Tongue (tissue), 2 donors: ENCODE data around the gene SPPL3. TPM values are rescaled to one million over a fixed set of nuclear protein-coding genes. Genes with fewer than 3 reads are reported as not detected.
"Not testable (repeated sequence)": the region's sequence is repeated elsewhere in the genome, so short reads cannot be mapped to it uniquely, and the experiment has no call there.

Experiments used
- DNase-seq: peaks from one replicate; pipeline ENCODE4 v3.0.0-alpha.2; 2015
- total RNA-seq: library from RNA; depleted of rRNA; stranded (reverse); fragments of >200 nt; gene quantifications from one replicate; pipeline ENCODE4 v1.2.3, GENCODE V29; 2014

Gene SPPL3
- total RNA-seq, 1 donor from 2014 or later, result 15.9 TPM

DNA sequence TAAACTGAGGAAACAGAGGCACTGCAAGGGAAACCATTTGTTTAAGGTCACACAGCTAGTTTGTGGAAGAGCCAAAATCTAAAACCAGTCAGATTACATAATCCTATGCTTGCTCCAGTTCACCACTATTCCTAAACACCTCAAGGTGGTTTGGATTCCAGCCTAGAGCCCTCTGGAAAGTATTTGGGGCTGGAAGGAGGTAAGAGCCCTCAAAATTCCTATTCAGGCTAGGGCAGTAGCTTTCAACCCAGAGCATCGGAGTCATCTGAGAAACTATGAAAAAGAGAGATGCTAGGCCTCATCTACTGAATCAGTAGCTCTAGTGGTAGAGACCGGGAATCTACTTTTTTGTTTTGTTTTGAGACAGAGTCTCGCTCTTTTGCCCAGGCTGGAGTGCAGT, 16.0 kb upstream of the SPPL3 start:
- no peak for DNase-seq

DNA sequence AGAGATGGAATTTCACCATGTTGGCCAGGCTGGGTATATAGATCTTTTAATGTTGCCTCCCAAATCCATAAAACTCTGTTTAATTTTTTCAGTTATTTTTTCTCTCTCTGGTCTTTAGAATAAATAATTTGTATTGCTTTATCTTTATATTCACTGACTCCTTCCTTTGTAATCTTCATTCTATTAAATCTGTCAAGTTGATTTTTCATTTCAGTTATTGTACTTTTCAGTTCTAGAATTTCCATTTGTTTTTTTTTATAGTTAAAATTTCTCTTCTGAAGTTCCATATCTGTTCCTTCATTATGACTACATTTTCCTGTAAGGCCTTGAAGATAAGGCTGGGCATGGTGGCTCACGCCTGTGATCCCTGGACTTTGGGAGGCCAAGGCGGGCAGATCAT, 13.6 kb upstream of the SPPL3 start:
- DNase-seq, result no peak

DNA sequence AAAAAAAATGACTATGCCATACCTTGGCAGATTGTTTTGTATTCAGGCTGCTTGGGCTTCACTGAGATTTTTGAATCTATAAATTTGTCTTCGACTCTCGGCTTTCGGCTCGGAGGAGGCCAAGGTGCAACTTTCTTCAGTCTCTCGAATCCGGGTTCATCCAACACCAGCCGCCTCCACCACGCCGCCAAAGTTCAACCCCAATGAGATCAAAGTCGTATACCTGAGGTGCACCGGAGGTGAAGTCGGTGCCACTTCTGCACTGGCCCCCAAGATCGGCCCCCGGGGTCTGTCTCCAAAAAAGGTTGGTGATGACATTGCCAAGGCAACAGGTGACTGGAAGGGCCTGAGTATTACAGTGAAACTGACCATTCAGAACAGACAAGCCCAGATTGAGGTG, 12.4 kb upstream of the SPPL3 start:
- DNase-seq, result no peak

DNA sequence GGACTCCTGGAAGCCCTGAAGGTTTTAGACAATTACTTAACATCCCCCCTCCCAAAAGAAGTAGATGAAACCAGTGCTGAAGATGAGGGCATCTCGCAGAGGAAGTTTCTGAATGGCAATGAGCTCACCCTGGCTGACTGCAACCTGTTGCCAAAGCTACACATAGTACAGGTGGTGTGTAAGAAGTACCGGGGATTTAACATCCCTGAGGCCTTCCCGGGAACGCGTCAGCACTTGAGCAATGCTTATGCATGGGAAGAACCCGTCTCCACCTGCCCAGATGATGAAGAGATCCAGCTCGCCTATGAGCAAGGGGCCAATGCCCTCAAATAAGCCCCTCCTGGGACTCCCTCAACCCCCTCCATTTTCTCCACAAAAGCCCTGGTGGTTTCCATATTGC, 10.6 kb upstream of the SPPL3 start:
- DNase-seq, result no peak

DNA sequence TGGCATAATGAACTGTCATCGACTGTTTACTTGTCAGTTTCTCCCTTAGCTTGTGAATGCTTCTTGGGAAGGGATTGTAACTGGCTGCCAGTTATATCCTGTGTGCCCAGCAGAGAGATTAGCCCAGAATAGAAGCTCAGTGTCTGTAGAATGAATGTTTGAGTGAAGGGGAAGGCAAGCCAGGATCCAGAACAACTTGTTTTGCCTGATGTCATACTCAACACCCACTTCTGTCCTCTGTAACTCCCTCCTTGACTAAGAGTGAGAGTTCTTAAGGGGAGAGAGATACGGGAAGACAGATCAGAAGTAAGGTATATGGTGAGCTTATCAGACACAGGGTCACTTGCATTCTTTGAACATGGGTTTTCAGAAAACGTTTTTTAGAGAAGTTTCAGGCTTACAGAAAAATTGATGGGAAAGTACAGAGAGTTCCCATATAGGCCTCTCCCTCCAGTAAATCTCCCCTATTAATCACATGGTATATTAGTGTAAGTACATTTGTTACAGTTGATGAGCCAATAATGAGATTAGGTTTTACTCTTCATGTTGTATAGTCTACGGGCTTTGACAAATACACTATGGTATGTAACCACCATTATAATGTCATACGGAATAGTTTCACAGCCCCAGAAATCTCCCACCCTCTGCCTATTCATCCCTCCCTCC, 5.6 kb upstream of the SPPL3 start:
- no peak for DNase-seq

GRCh38 chr12:120905856-120906384, 1.8 kb upstream of the SPPL3 start:
- DNase-seq, result no peak

GRCh38 chr12:120903412-120904196, 554 bp downstream of the SPPL3 start:
- peak; percentile 59 for DNase-seq

GRCh38 chr12:120902846-120903411, 1.2 kb downstream of the SPPL3 start:
- no peak for DNase-seq

DNA sequence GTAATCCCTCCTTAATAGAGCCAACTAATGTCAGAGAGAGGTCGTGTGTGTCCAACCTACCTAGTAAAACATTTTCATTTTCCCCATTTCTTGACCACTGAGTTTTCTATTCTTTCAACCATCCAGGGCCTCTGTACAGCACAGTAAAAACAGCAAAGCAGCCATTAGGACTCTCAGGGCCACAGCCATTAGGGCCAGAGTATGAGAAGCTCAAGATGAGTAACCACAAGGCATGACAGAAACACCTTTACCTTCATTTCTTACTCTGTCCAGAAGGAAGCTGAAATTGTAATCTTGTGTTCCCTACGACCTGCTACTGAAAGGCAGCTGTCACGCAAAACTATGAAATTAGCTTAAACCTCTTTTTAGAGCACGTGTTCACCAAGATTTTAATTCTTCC, 2.3 kb downstream of the SPPL3 start:
- DNase-seq, result no peak

DNA sequence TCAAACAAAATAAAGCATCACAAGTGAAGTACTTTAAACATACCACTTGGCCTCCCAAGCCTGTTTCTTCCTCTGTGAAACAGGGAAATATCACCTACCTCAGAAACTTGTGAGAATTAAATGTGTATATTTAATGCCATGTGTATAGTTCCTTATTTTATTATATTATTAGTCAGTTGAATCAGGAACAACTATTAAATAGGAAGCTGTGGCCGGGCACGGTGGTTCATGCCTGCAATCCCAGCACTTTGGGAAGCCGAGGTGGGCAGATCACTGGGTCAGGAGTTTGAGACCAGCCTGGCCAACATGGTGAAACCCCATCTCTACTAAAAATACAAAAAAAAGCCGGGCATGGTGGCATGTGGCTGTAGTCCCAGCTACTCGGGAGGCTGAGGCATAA, 3.1 kb downstream of the SPPL3 start:
- not testable (repeated sequence) for DNase-seq

- no peak for DNase-seq
These were observed 8.6 kb downstream of the SPPL3 start for GRCh38 chr12:120895532-120895931.

DNA sequence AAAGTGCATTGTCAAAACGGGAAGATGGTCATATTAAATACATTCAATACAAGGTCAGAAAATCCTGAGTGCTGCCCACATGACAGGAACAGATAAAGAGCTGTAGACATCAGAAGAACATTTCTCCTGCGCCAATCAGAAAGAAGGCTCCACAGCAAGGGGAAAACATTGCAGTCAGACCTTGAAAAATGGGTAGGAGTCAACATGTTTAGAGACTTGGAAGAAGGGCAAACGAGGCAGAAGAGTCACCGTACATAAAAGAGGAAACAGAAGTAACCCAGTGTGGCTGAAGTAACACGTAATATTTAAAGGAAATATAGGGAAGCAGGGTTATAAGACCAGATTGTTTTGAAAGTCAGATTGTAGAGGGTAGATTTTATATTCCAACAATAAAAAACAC, 11.9 kb downstream of the SPPL3 start:
- no peak for DNase-seq

DNA sequence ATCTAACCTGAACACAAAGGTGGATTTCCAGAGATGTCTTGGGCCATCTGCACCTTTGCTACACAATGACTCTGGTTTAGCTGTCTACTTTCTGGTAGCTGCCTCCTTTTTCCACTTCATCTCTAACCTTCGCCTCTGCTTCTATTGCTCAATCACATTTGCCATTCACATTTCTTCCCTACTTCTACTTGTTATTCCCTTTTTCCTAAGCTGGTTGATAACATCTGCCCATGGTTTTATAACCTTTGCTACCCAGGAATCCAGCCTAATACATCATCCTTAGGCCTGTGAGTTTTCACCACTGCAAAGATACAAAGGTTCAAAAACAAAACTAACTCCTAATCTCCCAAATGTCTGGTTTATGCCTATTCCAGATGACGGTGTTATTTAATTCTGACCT, 13.2 kb downstream of the SPPL3 start:
- DNase-seq, result no peak

DNA sequence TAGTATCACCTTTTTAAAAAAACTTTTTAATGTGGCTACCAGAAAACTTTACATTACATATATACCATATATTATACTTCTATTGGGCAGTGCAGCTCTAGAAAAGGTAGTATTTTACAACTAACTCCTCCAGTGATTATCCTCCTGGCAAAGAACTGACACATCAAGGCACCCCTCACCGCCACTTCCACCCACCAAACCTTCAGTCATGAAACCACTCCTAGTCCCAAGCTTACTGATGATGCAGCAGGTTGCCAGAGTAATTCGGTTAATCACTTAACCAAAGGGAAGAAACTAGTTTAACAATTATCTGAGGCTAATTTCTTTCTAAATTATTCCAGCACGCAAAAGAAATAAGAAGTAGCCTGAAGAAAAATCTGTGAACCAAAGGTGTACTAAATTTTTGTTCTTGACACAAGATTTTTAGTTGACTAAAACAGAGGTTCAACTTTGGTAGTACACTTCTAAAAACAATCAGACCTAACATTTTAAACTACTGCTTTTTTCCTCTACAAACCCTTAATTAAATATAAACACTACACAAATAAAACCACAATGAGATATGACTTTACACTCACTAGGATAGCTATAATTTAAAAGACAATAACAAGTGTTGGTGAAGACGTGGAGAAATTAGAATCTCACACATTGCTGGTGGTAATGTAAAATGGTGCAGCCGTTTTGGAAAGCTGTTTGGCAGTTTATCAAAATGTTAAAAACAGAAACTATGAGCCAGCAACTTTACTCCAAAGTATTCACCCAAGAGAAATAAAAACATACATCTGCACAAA, 16.7 kb downstream of the SPPL3 start:
- no peak for DNase-seq

GRCh38 chr12:120886199-120887018, 17.7 kb downstream of the SPPL3 start:
- no peak for DNase-seq

DNA sequence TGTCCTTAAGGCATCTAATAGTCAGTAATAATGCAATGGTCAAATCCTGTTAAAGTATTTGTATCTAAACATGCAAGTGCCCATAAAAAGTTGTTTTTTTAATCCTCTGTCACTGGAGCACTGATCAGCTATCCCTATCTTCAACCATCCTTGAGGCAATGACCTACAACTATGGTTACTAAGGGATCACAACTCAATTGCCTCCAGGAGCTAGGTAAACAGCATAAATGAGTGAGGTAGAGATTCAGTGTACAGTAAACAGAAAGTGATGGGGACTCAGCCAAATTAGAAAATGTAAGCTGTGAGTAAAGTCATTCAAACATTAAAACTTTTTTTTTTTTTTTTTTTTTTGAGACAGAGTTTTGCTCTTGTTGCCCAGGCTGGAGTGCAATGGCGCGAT, 18.6 kb downstream of the SPPL3 start:
- no peak for DNase-seq

DNA sequence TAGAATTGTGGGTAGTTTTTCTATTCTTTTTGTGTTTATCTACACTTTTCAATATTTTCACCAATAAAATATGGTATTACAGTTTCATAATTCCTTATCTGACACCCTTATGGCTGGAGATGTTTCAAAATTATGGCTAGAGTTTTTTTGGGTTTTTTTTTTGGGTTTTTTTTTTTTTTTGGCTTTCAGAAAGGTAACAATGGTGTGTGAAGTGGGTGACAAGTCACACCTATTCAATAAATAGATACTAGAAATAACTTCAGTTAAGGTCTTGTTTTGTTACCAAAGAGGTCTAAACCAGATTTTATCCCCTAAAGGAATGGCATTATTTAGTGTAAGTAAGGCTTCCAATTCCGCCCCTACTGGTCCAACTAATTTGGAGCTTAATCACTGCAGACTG, 19.5 kb downstream of the SPPL3 start:
- DNase-seq, result no peak

DNA sequence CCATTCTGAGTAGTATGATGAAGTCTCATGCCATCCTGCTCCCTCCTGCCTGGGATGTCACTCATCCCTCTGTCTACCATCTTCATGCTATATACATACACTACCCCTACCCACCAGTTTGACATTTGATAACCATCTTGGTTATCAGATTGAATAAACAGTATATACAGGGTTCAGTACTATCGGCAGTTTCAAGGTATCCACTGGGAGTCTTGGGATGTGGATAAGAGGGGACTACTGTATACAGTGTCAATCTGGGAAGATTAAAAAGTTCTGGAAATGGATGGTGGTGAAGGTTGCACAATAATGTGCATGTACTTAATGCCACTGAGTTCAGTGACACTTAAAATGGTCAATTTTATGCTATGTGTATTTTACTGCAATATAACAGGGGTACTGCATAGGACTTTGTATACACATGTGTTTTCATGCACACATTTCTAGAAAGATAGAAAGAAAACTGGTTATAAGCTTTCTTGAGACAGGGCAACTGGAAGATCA, 22.1 kb downstream of the SPPL3 start:
- DNase-seq, result no peak

- DNase-seq, result no peak
These were observed 24.3 kb downstream of the SPPL3 start for GRCh38 chr12:120879718-120880300.

- DNase-seq, result no peak
These were observed 25.1 kb downstream of the SPPL3 start for GRCh38 chr12:120879102-120879501.
